Neuronal stem cell (in vitro differentiated cells): ENCODE data around the gene SLBP.

Experiments used
- DNase-seq: peaks from one replicate; pipeline ENCODE4 v3.0.0-alpha.2; 2013; ENCODE audit warnings: low spot score
- H2AFZ ChIP-seq: one replicate; pipeline ENCODE4 v1.6.1; 2013; ENCODE audit warnings: mild to moderate bottlenecking, low read length, inconsistent platforms
- H2AK5ac ChIP-seq: 2 replicates; pipeline ENCODE4 v1.6.1; 2013; ENCODE audit warnings: low read depth, mild to moderate bottlenecking, inconsistent platforms, low read length, moderate library complexity, mixed read lengths
- H2BK120ac ChIP-seq: 2 replicates; pipeline ENCODE4 v1.6.1; 2013; ENCODE audit warnings: low read depth, mild to moderate bottlenecking, inconsistent platforms, low read length, moderate library complexity, mixed read lengths
- H2BK12ac ChIP-seq: one replicate; pipeline ENCODE4 v1.6.1; 2013; ENCODE audit warnings: low read length, inconsistent platforms
- H2BK15ac ChIP-seq: 2 replicates; pipeline ENCODE4 v1.6.1; 2013; ENCODE audit warnings: mild to moderate bottlenecking, low read length, inconsistent platforms, mixed read lengths
- H2BK5ac ChIP-seq: one replicate; pipeline ENCODE4 v1.6.1; 2013; ENCODE audit warnings: inconsistent platforms, mild to moderate bottlenecking, low read length, moderate library complexity
- H3K14ac ChIP-seq: one replicate; pipeline ENCODE4 v1.6.1; 2013; ENCODE audit warnings: low read length, inconsistent platforms
- H3K18ac ChIP-seq: 2 replicates; pipeline ENCODE4 v1.6.1; 2013; ENCODE audit warnings: low read length, inconsistent platforms
- H3K23ac ChIP-seq: 2 replicates; pipeline ENCODE4 v1.6.1; 2013; ENCODE audit warnings: low read depth, mild to moderate bottlenecking, mixed read lengths, low read length, inconsistent platforms; ENCODE audit not compliant: poor library complexity
- H3K27ac ChIP-seq: replicated peaks from 3 replicates; pipeline ENCODE4 v1.5.1; 2013; ENCODE audit warnings: low read length, inconsistent platforms
- H3K27me3 ChIP-seq, 3 experiments: 2 replicates each; pipeline ENCODE4 v1.6.1; 2013; ENCODE audit warnings: low read length in 3 of 3, mild to moderate bottlenecking in 2 of 3, inconsistent platforms in 1 of 3, low read depth in 1 of 3, mixed read lengths in 1 of 3, moderate library complexity in 1 of 3; ENCODE audit not compliant: control insufficient read depth in 3 of 3, insufficient read depth in 3 of 3
- H3K36me3 ChIP-seq, 2 donors: replicated peaks in 1 of 2; 2 replicates each; pipeline ENCODE4 v1.6.1; 2013; ENCODE audit warnings: low read length in 2 of 2; ENCODE audit not compliant: control insufficient read depth in 2 of 2, insufficient read depth in 2 of 2
- H3K4ac ChIP-seq: 2 replicates; pipeline ENCODE4 v1.6.1; 2013; ENCODE audit warnings: inconsistent platforms, mild to moderate bottlenecking, low read length, moderate library complexity
- H3K4me1 ChIP-seq, 2 donors: 1 replicate in 1 of 2; 2 replicates in 1 of 2; pipeline ENCODE4 v1.6.1; 2013; ENCODE audit warnings: low read length in 2 of 2, low read depth in 1 of 2; ENCODE audit not compliant: control insufficient read depth in 2 of 2, insufficient read depth in 1 of 2
- H3K4me2 ChIP-seq: one replicate; pipeline ENCODE4 v1.6.1; 2013; ENCODE audit warnings: mild to moderate bottlenecking, low read length, inconsistent platforms; ENCODE audit not compliant: insufficient read depth, poor library complexity, severe bottlenecking
- H3K4me3 ChIP-seq, 2 donors: 2 replicates each; pipeline ENCODE4 v1.5.1; 2013; ENCODE audit warnings: low read length in 2 of 2, mild to moderate bottlenecking in 2 of 2, inconsistent platforms in 1 of 2, moderate library complexity in 1 of 2
- H3K79me1 ChIP-seq: one replicate; pipeline ENCODE4 v1.6.1; 2013; ENCODE audit warnings: low read depth, mild to moderate bottlenecking, inconsistent platforms, low read length, moderate library complexity
- H3K9ac ChIP-seq: one replicate; pipeline ENCODE4 v1.6.1; 2013; ENCODE audit warnings: mild to moderate bottlenecking, low read depth, low read length, inconsistent platforms; ENCODE audit not compliant: poor library complexity
- H3K9me3 ChIP-seq, 2 donors: replicated peaks in 1 of 2; 2 replicates each; pipeline versions ENCODE3 to v1.6.1; 2013; ENCODE audit warnings: low read length in 2 of 2, mild to moderate bottlenecking in 2 of 2, inconsistent platforms in 1 of 2, low read depth in 1 of 2, mixed read lengths in 1 of 2, moderate library complexity in 1 of 2; ENCODE audit not compliant: control insufficient read depth in 2 of 2, insufficient read depth in 1 of 2
- H4K8ac ChIP-seq: one replicate; pipeline ENCODE4 v1.6.1; 2013; ENCODE audit warnings: low read depth, mild to moderate bottlenecking, inconsistent platforms, low read length, moderate library complexity
- H4K91ac ChIP-seq: one replicate; pipeline ENCODE4 v1.6.1; 2013; ENCODE audit warnings: low read length, low read depth, mild to moderate bottlenecking, inconsistent platforms; ENCODE audit not compliant: poor library complexity
- WGBS, 2 donors: extraction: QIAGEN DNeasy Blood & Tissue Kit; methylation state at CpG; one replicate each; pipeline ENCODE4 v1.1.7; 2013; ENCODE audit warnings: missing lambda C conversion rate in 2 of 2, mixed read lengths in 1 of 2; ENCODE audit not compliant: insufficient read length in 2 of 2, insufficient replicate concordance in 1 of 2; ENCODE audit errors: extremely low coverage in 2 of 2; 5-methylcytosine and 5-hydroxymethylcytosine counted together

Gene SLBP

GRCh38 chr4:1661695-1662094 is 50.4 kb downstream of the SLBP start:
- Histone ChIP-seq H3K79me1 (no peaks in the 10 kb centered on the region), H2BK15ac (no peak overlapping the region), H3K14ac (no peak overlapping the region), H3K4me1 (no peaks in the 10 kb centered on the region), H3K36me3 (no peaks in the 10 kb centered on the region), H3K4me2 (no peak overlapping the region), H2BK120ac (no peak overlapping the region), H3K9me3 (no peaks in the 10 kb centered on the region), H3K23ac (no peak overlapping the region), H2AFZ (no peak overlapping the region), H4K91ac (no peak overlapping the region), H2BK12ac (no peak overlapping the region), H3K4me3 (no peak overlapping the region), H3K4ac (no peak overlapping the region), H3K27ac (no peak overlapping the region), H4K8ac (no peak overlapping the region), H2BK5ac (no peak overlapping the region), H3K18ac (no peak overlapping the region), H3K9ac (no peak overlapping the region), H3K27me3 (no peaks in the 10 kb centered on the region), H2AK5ac (no peak overlapping the region)
- no peak for DNase-seq
- WGBS, 2 donors, result no CpG with 5 or more reads among the region's 14 CpGs

GRCh38 chr4:1660948-1661677 is 51.0 kb downstream of the SLBP start:
- Histone ChIP-seq H3K14ac (peak overlapping the region; percentile 38), H3K4me1 (no peaks in the 10 kb centered on the region), H2AK5ac (no peak overlapping the region), H2BK120ac (no peak overlapping the region), H4K91ac (peak overlapping the region; percentile 25), H3K27ac (no peak overlapping the region), H3K18ac (peak overlapping the region; percentile 64), H3K36me3 (no peaks in the 10 kb centered on the region), H3K23ac (no peak overlapping the region), H3K27me3 (no peaks in the 10 kb centered on the region), H2BK12ac (no peak overlapping the region), H2AFZ (no peak overlapping the region), H3K9ac (peak overlapping the region; percentile 16), H3K9me3 (no peaks in the 10 kb centered on the region), H2BK5ac (no peak overlapping the region), H3K4ac (no peak overlapping the region), H3K79me1 (no peaks in the 10 kb centered on the region), H3K4me2 (no peak overlapping the region), H4K8ac (no peak overlapping the region), H2BK15ac (no peak overlapping the region), H3K4me3 (no peak overlapping the region)
- DNase-seq, result no peak
- no CpG with 5 or more reads among the region's 25 CpGs for WGBS, 2 donors

DNA sequence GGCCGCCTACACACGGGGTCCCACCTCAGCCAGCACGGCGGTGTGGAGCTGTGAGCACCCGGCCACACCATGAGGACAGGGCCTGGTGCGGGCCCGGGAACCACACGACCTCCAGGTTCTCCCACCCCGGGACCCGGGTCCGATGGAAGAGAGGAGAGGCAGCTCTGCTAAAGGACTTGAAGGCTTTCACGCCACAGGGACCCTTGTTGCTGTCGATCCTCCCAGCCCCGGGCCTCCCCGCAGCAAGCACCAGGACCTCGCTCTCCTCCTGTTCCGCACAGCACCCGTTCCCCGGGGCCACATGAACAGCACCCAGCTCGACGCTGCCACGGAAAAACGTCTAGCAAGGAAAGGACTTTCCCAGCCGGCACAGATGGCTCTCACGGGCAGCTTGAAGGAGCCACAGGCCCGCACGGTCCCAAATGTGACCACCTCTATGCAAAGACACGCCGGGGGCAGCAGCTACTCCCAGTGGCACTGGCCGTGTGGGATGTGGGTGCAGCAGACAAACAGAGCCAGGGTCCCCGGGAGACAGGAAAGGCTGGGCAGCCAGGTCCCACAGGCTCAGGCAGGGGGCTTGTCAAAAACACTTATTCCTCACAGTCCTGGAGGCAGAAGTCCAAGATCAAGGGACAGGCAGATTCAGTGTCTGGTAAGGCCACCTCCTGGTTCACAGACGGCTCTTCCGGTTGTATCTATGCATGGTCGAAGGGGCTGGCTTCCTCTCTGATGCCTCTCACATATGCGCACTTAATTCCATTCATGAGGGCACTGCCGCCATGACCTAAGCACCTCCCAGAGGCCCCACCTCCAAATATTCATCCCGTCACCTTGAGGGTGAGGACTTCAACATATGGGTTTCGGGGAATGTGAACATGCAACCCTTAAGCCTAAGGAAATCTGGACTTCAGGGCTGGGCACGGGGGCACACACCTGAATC is 52.7 kb downstream of the SLBP start:
- H3K27ac ChIP-seq, result no peak overlapping the region
- no peak overlapping the region for H2AK5ac ChIP-seq
- H2BK12ac ChIP-seq, result no peak overlapping the region
- no peak overlapping the region for H3K9ac ChIP-seq
- no peaks in the 10 kb centered on the region for H3K36me3 ChIP-seq
- H3K79me1 ChIP-seq, result no peaks in the 10 kb centered on the region
- no peaks in the 10 kb centered on the region for H3K4me1 ChIP-seq
- no peak overlapping the region for H3K14ac ChIP-seq
- H3K18ac ChIP-seq, result peak overlapping the region; percentile 13
- peak overlapping the region; percentile 66 for H3K4ac ChIP-seq
- no peak overlapping the region for H4K91ac ChIP-seq
- no peaks in the 10 kb centered on the region for H3K27me3 ChIP-seq
- no peak overlapping the region for H2BK120ac ChIP-seq
- no peak overlapping the region for H4K8ac ChIP-seq
- H3K9me3 ChIP-seq, result no peaks in the 10 kb centered on the region
- no peak for DNase-seq
- no peak overlapping the region for H3K4me2 ChIP-seq
- peak overlapping the region; percentile 55 for H3K23ac ChIP-seq
- peak overlapping the region in 1 of 2 donors; percentile 1 for H3K4me3 ChIP-seq
- whole genome bisulfite sequencing, 2 donors, result no CpG with 5 or more reads among the region's 39 CpGs
- H2AFZ ChIP-seq, result no peak overlapping the region
- H2BK5ac ChIP-seq, result no peak overlapping the region
- H2BK15ac ChIP-seq, result peak overlapping the region; percentile 55

- H3K79me1 ChIP-seq, result no peaks in the 10 kb centered on the region
- no peak overlapping the region for H2BK120ac ChIP-seq
- no peak overlapping the region for H2AK5ac ChIP-seq
- no peak for DNase-seq
- no peaks in the 10 kb centered on the region for H3K27me3 ChIP-seq
- H2AFZ ChIP-seq, result no peak overlapping the region
- H3K4me3 ChIP-seq, result no peak overlapping the region
- peak overlapping the region; percentile 82 for H3K14ac ChIP-seq
- H3K9ac ChIP-seq, result peak overlapping the region; percentile 44
- peak overlapping the region; percentile 39 for H2BK5ac ChIP-seq
- no peak overlapping the region for H3K4ac ChIP-seq
- H2BK15ac ChIP-seq, result peak overlapping the region; percentile 37
- no peak overlapping the region for H2BK12ac ChIP-seq
- H3K23ac ChIP-seq, result no peak overlapping the region
- no CpG with 5 or more reads among the region's 12 CpGs for WGBS, 2 donors
- no peak overlapping the region for H4K8ac ChIP-seq
- no peak overlapping the region for H3K4me2 ChIP-seq
- H3K27ac ChIP-seq, result no peak overlapping the region
- H3K4me1 ChIP-seq, result no peaks in the 10 kb centered on the region
- no peaks in the 10 kb centered on the region for H3K9me3 ChIP-seq
- peak overlapping the region; percentile 71 for H3K18ac ChIP-seq
- no peak overlapping the region for H4K91ac ChIP-seq
- no peaks in the 10 kb centered on the region for H3K36me3 ChIP-seq
Measured at GRCh38 chr4:1658581-1658980, 53.5 kb downstream of the SLBP start.
